Measurements from ENCODE around the gene SDS. TPM values are rescaled to one million over a fixed set of nuclear protein-coding genes. Genes with fewer than 3 reads are reported as not detected.

Gene SDS
- polyA plus RNA-seq, 3 donors: 0.89 to 2.3 (median 1.1) TPM

DNA sequence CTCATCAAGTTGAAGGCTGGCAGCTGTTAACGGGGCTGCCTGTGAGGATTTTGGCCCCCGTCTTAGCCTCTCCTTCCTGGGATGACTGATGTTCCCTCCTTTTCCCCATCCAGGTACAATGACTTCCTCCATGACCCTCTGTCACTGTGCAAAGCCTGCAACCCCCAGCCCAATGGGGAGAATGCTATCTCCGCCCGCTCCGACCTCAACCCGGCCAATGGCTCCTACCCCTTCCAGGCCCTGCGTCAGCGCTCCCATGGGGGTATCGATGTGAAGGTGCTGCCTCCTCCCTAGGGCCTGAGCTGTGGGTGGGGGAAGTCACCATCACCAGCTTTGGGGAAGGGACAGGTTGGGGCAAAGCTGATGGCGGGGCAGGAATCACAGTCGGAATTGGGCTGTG is 16.1 kb downstream of the SDS start:
- Histone ChIP-seq H3K9me3 (replicated peaks in 1 of 2; ENCODE audit: control insufficient read depth in 1 of 2, insufficient read depth in 1 of 2, low read length in 2 of 2) (no peaks in the 10 kb centered on the region), H3K36me3 (replicated peaks in 1 of 2; ENCODE audit: control insufficient read depth in 1 of 2, insufficient read depth in 2 of 2, low read length in 2 of 2) (peaks cover 42 to 71% of the 10 kb centered on the region in 2 donors)

DNA sequence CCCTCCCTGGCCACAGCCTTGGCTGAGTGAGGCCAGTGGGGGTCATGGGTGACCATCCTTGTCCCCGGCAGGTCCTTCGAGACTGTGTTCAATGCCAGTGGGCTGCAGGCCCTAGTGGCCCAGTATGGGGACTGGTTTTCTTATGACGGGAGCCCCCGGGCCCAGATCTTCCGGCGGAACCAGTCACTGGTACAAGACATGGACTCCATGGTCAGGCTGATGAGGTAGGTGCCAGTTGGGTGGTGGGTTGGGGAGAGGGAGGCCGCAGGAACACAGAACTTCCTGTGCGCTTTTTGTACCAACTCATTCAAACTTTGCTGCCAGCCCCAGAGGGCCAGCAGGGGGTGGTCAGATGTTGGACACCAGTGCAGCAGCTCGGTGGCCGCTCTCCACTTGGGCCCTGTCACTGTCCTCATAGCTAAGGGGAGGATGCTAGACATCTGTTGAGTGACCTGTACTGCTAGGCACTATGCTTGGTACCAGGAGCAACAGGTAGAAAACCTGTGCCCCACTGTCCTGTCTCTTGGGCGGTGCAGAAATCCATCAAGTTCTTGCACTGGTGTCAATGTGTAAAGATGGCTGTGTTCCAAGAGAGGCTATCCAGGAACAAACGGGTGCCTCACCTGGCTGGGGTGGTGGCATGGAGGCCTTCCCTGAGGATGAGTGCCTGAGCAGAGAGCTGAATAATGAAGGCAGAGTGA is 16.7 kb downstream of the SDS start:
- peak overlapping the region in 2 of 7 donors; percentile 11 to 31 for H3K27ac Mint-ChIP-seq
- H3K36me3 Mint-ChIP-seq: peaks cover 43 to 63% of the 10 kb centered on the region in 2 donors
- Histone ChIP-seq H3K79me2 (ENCODE audit: insufficient read depth, low read length) (no peaks in the 10 kb centered on the region), H3K27ac (ENCODE audit: low read depth in 1 of 2, low read length in 2 of 2) (no peak overlapping the region), H3K4me1 (ENCODE audit: control insufficient read depth in 1 of 2, insufficient read depth in 2 of 2, low read length in 2 of 2) (no peaks in the 10 kb centered on the region), H3K9me3 (replicated peaks in 1 of 2; ENCODE audit: control insufficient read depth in 1 of 2, insufficient read depth in 1 of 2, low read length in 2 of 2) (no peaks in the 10 kb centered on the region), H3K4me3 (replicated peaks in 1 of 3; ENCODE audit: low read depth in 2 of 3, low read length in 3 of 3) (no peak overlapping the region), H2AFZ (ENCODE audit: insufficient read depth, low read depth, low read length, poor library complexity, severe bottlenecking) (no peak overlapping the region), H4K20me1 (ENCODE audit: insufficient read depth, low read length) (no peaks in the 10 kb centered on the region), H3K36me3 (replicated peaks in 1 of 2; ENCODE audit: control insufficient read depth in 1 of 2, insufficient read depth in 2 of 2, low read length in 2 of 2) (peaks cover 42 to 78% of the 10 kb centered on the region in 2 donors), H3K27me3 (ENCODE audit: control insufficient read depth in 2 of 2, insufficient read depth in 2 of 2, low read length in 2 of 2) (no peaks in the 10 kb centered on the region), H3K9ac (ENCODE audit: insufficient read depth, low read length, poor library complexity, severe bottlenecking) (no peak overlapping the region), H3K4me2 (replicated peaks; ENCODE audit: extremely low read depth, low read length, poor library complexity, severe bottlenecking) (no peak overlapping the region)
- DNase-seq: no peak
- no peaks in the 10 kb centered on the region for H3K9me3 Mint-ChIP-seq
- no peak overlapping the region for H3K4me3 Mint-ChIP-seq
- 94% methylated on average over 11 of the region's 12 CpGs for WGBS (ENCODE audit: insufficient coverage)
- no peaks in the 10 kb centered on the region for H3K4me1 Mint-ChIP-seq
- intact Hi-C loops (cut with micrococcal nuclease): loop anchor here in 1 of 2 donors (5.0 kb wide), 1 partner anchor 40 kb away; no protein-coding TSS in a partner anchor
- H3K27me3 Mint-ChIP-seq (ENCODE audit: low read depth in 3 of 3): peaks cover 0 to 2% (median 2%) of the 10 kb centered on the region in 3 donors
- TF ChIP-seq, protein P1, sequence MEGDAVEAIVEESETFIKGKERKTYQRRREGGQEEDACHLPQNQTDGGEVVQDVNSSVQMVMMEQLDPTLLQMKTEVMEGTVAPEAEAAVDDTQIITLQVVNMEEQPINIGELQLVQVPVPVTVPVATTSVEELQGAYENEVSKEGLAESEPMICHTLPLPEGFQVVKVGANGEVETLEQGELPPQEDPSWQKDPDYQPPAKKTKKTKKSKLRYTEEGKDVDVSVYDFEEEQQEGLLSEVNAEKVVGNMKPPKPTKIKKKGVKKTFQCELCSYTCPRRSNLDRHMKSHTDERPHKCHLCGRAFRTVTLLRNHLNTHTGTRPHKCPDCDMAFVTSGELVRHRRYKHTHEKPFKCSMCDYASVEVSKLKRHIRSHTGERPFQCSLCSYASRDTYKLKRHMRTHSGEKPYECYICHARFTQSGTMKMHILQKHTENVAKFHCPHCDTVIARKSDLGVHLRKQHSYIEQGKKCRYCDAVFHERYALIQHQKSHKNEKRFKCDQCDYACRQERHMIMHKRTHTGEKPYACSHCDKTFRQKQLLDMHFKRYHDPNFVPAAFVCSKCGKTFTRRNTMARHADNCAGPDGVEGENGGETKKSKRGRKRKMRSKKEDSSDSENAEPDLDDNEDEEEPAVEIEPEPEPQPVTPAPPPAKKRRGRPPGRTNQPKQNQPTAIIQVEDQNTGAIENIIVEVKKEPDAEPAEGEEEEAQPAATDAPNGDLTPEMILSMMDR (IDR thresholded peaks at IDR 0.05): no peak

More for the DNA sequence above, 16.1 kb downstream of the SDS start:
- Mint-ChIP-seq H3K27me3 (ENCODE audit: low read depth in 3 of 3) (peaks cover 0 to 2% (median 2%) of the 10 kb centered on the region in 3 donors), H3K9me3 (no peaks in the 10 kb centered on the region), H3K27ac (no peak overlapping the region), H3K36me3 (peaks cover 43 to 61% of the 10 kb centered on the region in 2 donors), H3K4me3 (no peak overlapping the region), H3K4me1 (no peaks in the 10 kb centered on the region)
- Histone ChIP-seq H3K4me2 (replicated peaks; ENCODE audit: extremely low read depth, low read length, poor library complexity, severe bottlenecking) (no peak overlapping the region), H3K27me3 (ENCODE audit: control insufficient read depth in 2 of 2, insufficient read depth in 2 of 2, low read length in 2 of 2) (no peaks in the 10 kb centered on the region), H2AFZ (ENCODE audit: insufficient read depth, low read depth, low read length, poor library complexity, severe bottlenecking) (no peak overlapping the region), H3K27ac (ENCODE audit: low read depth in 1 of 2, low read length in 2 of 2) (no peak overlapping the region), H4K20me1 (ENCODE audit: insufficient read depth, low read length) (no peaks in the 10 kb centered on the region), H3K4me3 (replicated peaks in 1 of 3; ENCODE audit: low read depth in 2 of 3, low read length in 3 of 3) (no peak overlapping the region), H3K9ac (ENCODE audit: insufficient read depth, low read length, poor library complexity, severe bottlenecking) (no peak overlapping the region), H3K79me2 (ENCODE audit: insufficient read depth, low read length) (no peaks in the 10 kb centered on the region), H3K4me1 (ENCODE audit: control insufficient read depth in 1 of 2, insufficient read depth in 2 of 2, low read length in 2 of 2) (no peaks in the 10 kb centered on the region)
- intact Hi-C loops (cut with micrococcal nuclease): loop anchor here in 1 of 2 donors (5.0 kb wide), 1 partner anchor 40 kb away; no protein-coding TSS in a partner anchor
- TF ChIP-seq, protein P1 (IDR thresholded peaks at IDR 0.05): no peak
- no peak for DNase-seq
- WGBS (ENCODE audit: insufficient coverage): 100% methylated on average over 2 of the region's 11 CpGs

Measured in CD14-positive monocyte (primary cell).